Adrenal gland (tissue), 12 donors: Measurements from ENCODE around the gene CRNKL1. TPM values are rescaled to one million over a fixed set of nuclear protein-coding genes. Genes with fewer than 3 reads are reported as not detected.

ENCODE experiments used
- DNase-seq, 7 donors: peaks; one replicate each; pipeline ENCODE4 v3.0.0-alpha.2; 2019 to 2020
- H3K27ac ChIP-seq, 5 donors: fragments of 200-600 bp; sonication (generic) in 4 of 5; 1 replicate in 3 of 5; 2 replicates in 2 of 5; pipeline versions ENCODE4 v1.5.1 to v1.8.0; 2016 to 2020; ENCODE audit warnings: mild to moderate bottlenecking in 1 of 5
- H3K27me3 ChIP-seq: fragments of 200-600 bp; 2 replicates; pipeline ENCODE4 v1.8.0; 2021
- H3K36me3 ChIP-seq, 2 donors: fragments of 200-600 bp; replicated peaks in 1 of 2; 1 replicate in 1 of 2; 2 replicates in 1 of 2; pipeline versions ENCODE4 v1.5.1 to v1.8.0; 2018 to 2022
- H3K4me1 ChIP-seq, 2 donors: fragments of 200-600 bp; replicated peaks in 1 of 2; 1 replicate in 1 of 2; 2 replicates in 1 of 2; pipeline versions ENCODE4 v1.5.1 to v1.8.0; 2018 to 2021
- H3K4me3 ChIP-seq, 4 donors: fragments of 200-600 bp; sonication (generic) in 3 of 4; one replicate each; pipeline ENCODE4 v1.5.1; 2016 to 2018
- H3K9me3 ChIP-seq, 3 donors: fragments of 200-600 bp; sonication (generic) in 1 of 3; replicated peaks in 1 of 3; 1 replicate in 2 of 3; 2 replicates in 1 of 3; pipeline versions ENCODE4 v1.5.1 to v1.8.0; 2016 to 2021
- POLR2A ChIP-seq, 2 donors: fragments of 450-650 bp; IDR thresholded peaks; one replicate each; pipeline ENCODE4 v1.6.1; 2017; ENCODE audit warnings: antibody characterized with exemption in 2 of 2, mild to moderate bottlenecking in 2 of 2, moderate library complexity in 1 of 2
- WGBS, 4 donors: extraction: QIAGEN DNeasy Blood & Tissue Kit in 2 of 4; methylation state at CpG; one replicate each; pipeline versions ENCODE4 v1.1.5 to v1.1.7; 2013 to 2017; 5-methylcytosine and 5-hydroxymethylcytosine counted together
- intact Hi-C, 2 donors: fragments of 100-400 bp; cut with DNase I; formaldehyde crosslinking; loops; one replicate each; pipeline versions ENCODE4 v1.14.1 to v1.15.0; 2022 to 2023
- polyA plus RNA-seq, 3 donors: library from polyadenylated mRNA; stranded (reverse); fragments of 200-250 nt in 2 of 3; fragments of 350-450 nt in 1 of 3; fragmentation: Illumina TruSeq in 1 of 3; extraction: RNeasy Lipid Tissue Mini Kit (QIAGEN cat#74804) in 1 of 3; gene quantifications; one replicate each; pipeline ENCODE4 v1.2.3, GENCODE V29; 2013 to 2014
- total RNA-seq, 9 donors: library from RNA; depleted of rRNA in 4 of 9; stranded (reverse); fragments of >200 nt in 4 of 9; fragments of 120-200 nt in 1 of 9; fragmentation: NEBNext Ultra II Directional in 1 of 9; extraction: Animal tissue kit (Norgen Biotek cat#: 25700) in 1 of 9; gene quantifications; one replicate each; pipeline versions ENCODE4 v1.1.0 to v1.2.4, GENCODE V29; 2013 to 2023
- TF ChIP-seq, protein P1 (sequence below), 6 experiments: fragments of 450-650 bp in 4 of 6; fragments of 200-600 bp in 2 of 6; sonication (generic) in 1 of 6; IDR thresholded peaks; 1 replicate in 5 of 6; 2 replicates in 1 of 6; pipeline versions ENCODE4 v1.5.1 to v1.8.0; 2016 to 2021; ENCODE audit warnings: antibody characterized with exemption in 6 of 6, mild to moderate bottlenecking in 2 of 6, moderate library complexity in 1 of 6
- donor health status: healthy with polysubstance abuse.
- donor health status: Bipolar disorder and iron deficiency.
- donor health status: DM: yes; HTN: yes; CAD: no.
- donor health status: DM: no; HTN: no; CAD: no.
- donor health status: DM: no; HTN: no; CAD: no.
- donor health status: DM: yes; HTN: yes; CAD: no.

The CRNKL1 gene
- total and polyA plus RNA-seq, 12 donors, result 9.6 to 32.0 (median 18.7) TPM

GRCh38 chr20:20039752-20040387, 12.4 kb downstream of the CRNKL1 start:
- no peak overlapping the region for H3K27ac ChIP-seq
- TF ChIP-seq, protein P1, sequence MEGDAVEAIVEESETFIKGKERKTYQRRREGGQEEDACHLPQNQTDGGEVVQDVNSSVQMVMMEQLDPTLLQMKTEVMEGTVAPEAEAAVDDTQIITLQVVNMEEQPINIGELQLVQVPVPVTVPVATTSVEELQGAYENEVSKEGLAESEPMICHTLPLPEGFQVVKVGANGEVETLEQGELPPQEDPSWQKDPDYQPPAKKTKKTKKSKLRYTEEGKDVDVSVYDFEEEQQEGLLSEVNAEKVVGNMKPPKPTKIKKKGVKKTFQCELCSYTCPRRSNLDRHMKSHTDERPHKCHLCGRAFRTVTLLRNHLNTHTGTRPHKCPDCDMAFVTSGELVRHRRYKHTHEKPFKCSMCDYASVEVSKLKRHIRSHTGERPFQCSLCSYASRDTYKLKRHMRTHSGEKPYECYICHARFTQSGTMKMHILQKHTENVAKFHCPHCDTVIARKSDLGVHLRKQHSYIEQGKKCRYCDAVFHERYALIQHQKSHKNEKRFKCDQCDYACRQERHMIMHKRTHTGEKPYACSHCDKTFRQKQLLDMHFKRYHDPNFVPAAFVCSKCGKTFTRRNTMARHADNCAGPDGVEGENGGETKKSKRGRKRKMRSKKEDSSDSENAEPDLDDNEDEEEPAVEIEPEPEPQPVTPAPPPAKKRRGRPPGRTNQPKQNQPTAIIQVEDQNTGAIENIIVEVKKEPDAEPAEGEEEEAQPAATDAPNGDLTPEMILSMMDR (IDR thresholded peaks at IDR 0.05), result no peak
- no peak for TF ChIP-seq POLR2A (IDR thresholded peaks at IDR 0.05)
- intact Hi-C loops, result no loop called here
- DNase-seq, result no peak
- H3K36me3 ChIP-seq, result peaks cover 0 to 99% of the 10 kb centered on the region in 2 donors
- no peaks in the 10 kb centered on the region for H3K4me1 ChIP-seq
- no peaks in the 10 kb centered on the region for H3K9me3 ChIP-seq
- no peaks in the 10 kb centered on the region for H3K27me3 ChIP-seq
- 91 to 97% (median 95%) methylated on average over 6 of the region's 6 CpGs for WGBS, 4 donors
- H3K4me3 ChIP-seq, result no peak overlapping the region

GRCh38 chr20:20038586-20038985, 13.7 kb downstream of the CRNKL1 start:
- WGBS, 4 donors, result 82 to 88% (median 84%) methylated on average over 5 to 6 of the region's 6 CpGs
- Histone ChIP-seq H3K4me3 (no peak overlapping the region), H3K9me3 (no peaks in the 10 kb centered on the region), H3K4me1 (no peaks in the 10 kb centered on the region), H3K27ac (no peak overlapping the region), H3K36me3 (peaks cover 0 to 98% of the 10 kb centered on the region in 2 donors), H3K27me3 (no peaks in the 10 kb centered on the region)
- DNase-seq, result no peak
- intact Hi-C loops, result no loop called here
- TF ChIP-seq, protein P1 (IDR thresholded peaks at IDR 0.05), result no peak
- no peak for TF ChIP-seq POLR2A (IDR thresholded peaks at IDR 0.05)

DNA sequence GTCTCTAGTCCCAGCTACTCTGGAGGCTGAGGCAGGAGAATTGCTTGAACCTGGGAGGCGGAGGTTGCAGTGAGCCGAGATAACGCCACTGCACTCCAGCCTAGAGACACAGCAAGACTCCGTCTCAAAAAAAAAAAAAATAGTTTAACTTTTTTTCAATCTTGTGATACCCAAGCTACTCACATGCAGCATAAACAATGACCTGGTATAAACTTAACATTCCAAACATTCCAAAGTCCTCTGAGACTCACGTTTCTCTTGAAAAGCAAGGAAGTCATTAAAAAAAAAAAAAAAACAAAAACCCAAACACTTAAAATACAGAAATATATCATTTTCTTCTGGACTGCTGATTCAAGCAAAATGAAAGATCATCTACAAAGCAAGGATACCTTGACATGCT, 14.3 kb downstream of the CRNKL1 start:
- TF ChIP-seq, protein P1 (IDR thresholded peaks at IDR 0.05), result no peak
- no peak for TF ChIP-seq POLR2A (IDR thresholded peaks at IDR 0.05)
- H3K4me3 ChIP-seq, result no peak overlapping the region
- peaks cover 0 to 98% of the 10 kb centered on the region in 2 donors for H3K36me3 ChIP-seq
- H3K9me3 ChIP-seq, result no peaks in the 10 kb centered on the region
- WGBS, 4 donors, result 62 to 73% (median 69%) methylated on average over 5 of the region's 5 CpGs
- intact Hi-C loops, result no loop called here
- no peaks in the 10 kb centered on the region for H3K27me3 ChIP-seq
- no peak for DNase-seq
- H3K27ac ChIP-seq, result no peak overlapping the region
- no peaks in the 10 kb centered on the region for H3K4me1 ChIP-seq

DNA sequence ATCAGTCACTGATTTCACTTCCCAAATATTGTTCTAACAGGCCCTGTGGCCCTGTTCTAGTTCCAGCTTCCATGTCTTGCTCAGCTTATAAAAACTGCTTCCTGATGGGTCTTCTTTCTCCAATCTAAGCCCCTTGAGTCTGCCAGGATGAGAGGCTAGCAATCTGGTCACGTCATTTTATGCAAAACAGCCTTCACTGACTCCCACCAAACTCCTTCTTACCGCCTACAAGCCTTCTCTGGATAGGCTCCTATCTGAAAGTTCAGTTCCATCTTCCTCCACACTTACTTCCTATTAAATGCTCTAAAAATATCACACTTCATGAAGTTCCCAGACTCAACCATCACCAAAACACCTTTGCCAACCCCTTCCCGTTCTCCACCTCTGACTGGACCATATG, 15.5 kb downstream of the CRNKL1 start:
- Histone ChIP-seq H3K36me3 (peaks cover 0 to 98% of the 10 kb centered on the region in 2 donors), H3K27me3 (no peaks in the 10 kb centered on the region), H3K4me3 (no peak overlapping the region), H3K27ac (no peak overlapping the region), H3K4me1 (no peaks in the 10 kb centered on the region), H3K9me3 (no peaks in the 10 kb centered on the region)
- WGBS, 4 donors, result 91 to 100% (median 93%) methylated on average over 3 of the region's 3 CpGs
- intact Hi-C loops, result no loop called here
- DNase-seq, result no peak
- no peak for TF ChIP-seq POLR2A (IDR thresholded peaks at IDR 0.05)
- TF ChIP-seq, protein P1 (IDR thresholded peaks at IDR 0.05), result no peak
